Tibial nerve (tissue), 4 donors: ENCODE data around the gene SRXN1. TPM values are rescaled to one million over a fixed set of nuclear protein-coding genes. Genes with fewer than 3 reads are reported as not detected.
"Not testable (repeated sequence)": the region's sequence is repeated elsewhere in the genome, so short reads cannot be mapped to it uniquely, and the experiment has no call there.

ENCODE experiments used
- DNase-seq, 2 donors: peaks; one replicate each; pipeline ENCODE4 v3.0.0-alpha.2; 2019; ENCODE audit warnings: low spot score in 2 of 2
- H3K27ac ChIP-seq, 4 donors: fragments of 200-600 bp; sonication (generic) in 3 of 4; one replicate each; pipeline ENCODE4 v1.5.1; 2017 to 2019; ENCODE audit warnings: mild to moderate bottlenecking in 1 of 4
- H3K27me3 ChIP-seq, 2 donors: fragments of 200-600 bp; sonication (generic) in 1 of 2; one replicate each; pipeline versions ENCODE4 v1.5.1 to v1.6.0; 2017 to 2019
- H3K36me3 ChIP-seq, 3 donors: fragments of 200-600 bp; sonication (generic); one replicate each; pipeline ENCODE4 v1.5.1; 2018 to 2019
- H3K4me1 ChIP-seq, 4 donors: fragments of 200-600 bp; sonication (generic) in 3 of 4; one replicate each; pipeline ENCODE4 v1.5.1; 2017 to 2019
- H3K4me3 ChIP-seq, 4 donors: fragments of 200-600 bp; sonication (generic) in 3 of 4; one replicate each; pipeline ENCODE4 v1.5.1; 2017 to 2019; ENCODE audit warnings: mild to moderate bottlenecking in 1 of 4, moderate library complexity in 1 of 4
- H3K9me3 ChIP-seq, 4 donors: fragments of 200-600 bp; sonication (generic) in 3 of 4; one replicate each; pipeline ENCODE4 v1.5.1; 2017 to 2019
- CTCF ChIP-seq, 5 experiments: fragments of 200-600 bp in 3 of 5; fragments of 450-650 bp in 2 of 5; sonication (generic) in 3 of 5; IDR thresholded peaks; one replicate each; pipeline ENCODE4 v1.5.1; 2016 to 2019; ENCODE audit warnings: antibody characterized with exemption in 5 of 5, mild to moderate bottlenecking in 3 of 5, moderate library complexity in 2 of 5
- EP300 ChIP-seq, 2 donors: sonication (generic); formaldehyde crosslinking; IDR thresholded peaks; one replicate each; pipeline ENCODE4 v1.6.1; 2017; ENCODE audit warnings: antibody characterized with exemption in 2 of 2, mild to moderate bottlenecking in 1 of 2
- POLR2A ChIP-seq, 2 donors: fragments of 450-650 bp; IDR thresholded peaks; one replicate each; pipeline ENCODE4 v1.6.1; 2017; ENCODE audit warnings: antibody characterized with exemption in 2 of 2, mild to moderate bottlenecking in 2 of 2, moderate library complexity in 2 of 2
- WGBS, 2 donors: methylation state at CpG; one replicate each; pipeline ENCODE4 v1.1.5; 2018; 5-methylcytosine and 5-hydroxymethylcytosine counted together
- total RNA-seq, 4 donors: library from RNA; depleted of rRNA; stranded (reverse); fragments of >200 nt; gene quantifications; one replicate each; pipeline ENCODE4 v1.1.0, GENCODE V29; 2016

Gene SRXN1
- total RNA-seq, 4 donors from 2014 or later = 15.1 to 31.8 (median 19.5) TPM

- Histone ChIP-seq H3K9me3 (peaks cover 0 to 13% (median 0%) of the 10 kb centered on the region in 4 donors), H3K27me3 (no peaks in the 10 kb centered on the region), H3K4me3 (no peak overlapping the region), H3K4me1 (peaks cover 0 to 30% (median 10%) of the 10 kb centered on the region in 4 donors), H3K36me3 (peaks cover 2 to 45% (median 11%) of the 10 kb centered on the region in 3 donors), H3K27ac (peak overlapping the region in 1 of 4 donors; percentile 47)
- TF ChIP-seq EP300 (IDR thresholded peaks at IDR 0.05) (no peak), CTCF (IDR thresholded peaks at IDR 0.05) (no peak), POLR2A (IDR thresholded peaks at IDR 0.05) (no peak)
- no peak for DNase-seq
- 48 to 62% methylated on average over 10 of the region's 10 CpGs for WGBS, 2 donors
Measured at GRCh38 chr20:646107-646867, 6.7 kb downstream of the SRXN1 start.

GRCh38 chr20:645318-646106 lies 7.5 kb downstream of the SRXN1 start:
- H3K9me3 ChIP-seq = peaks cover 0 to 13% (median 0%) of the 10 kb centered on the region in 4 donors
- peaks cover 0 to 26% (median 10%) of the 10 kb centered on the region in 4 donors for H3K4me1 ChIP-seq
- no peaks in the 10 kb centered on the region for H3K27me3 ChIP-seq
- 14 to 16% methylated on average over 20 of the region's 20 CpGs for WGBS, 2 donors
- DNase-seq = peak; percentile 29 to 38
- no peak overlapping the region for H3K4me3 ChIP-seq
- peak; percentile 87 to 96 (median 92) for TF ChIP-seq CTCF (IDR thresholded peaks at IDR 0.05)
- TF ChIP-seq POLR2A (IDR thresholded peaks at IDR 0.05) = no peak
- H3K27ac ChIP-seq = peak overlapping the region in 2 of 4 donors; percentile 23 to 47
- H3K36me3 ChIP-seq = peaks cover 2 to 38% (median 11%) of the 10 kb centered on the region in 3 donors

- peaks cover 0 to 26% (median 10%) of the 10 kb centered on the region in 4 donors for H3K4me1 ChIP-seq
- H3K36me3 ChIP-seq = peaks cover 1 to 30% (median 11%) of the 10 kb centered on the region in 3 donors
- H3K27me3 ChIP-seq = no peaks in the 10 kb centered on the region
- no peak for TF ChIP-seq EP300 (IDR thresholded peaks at IDR 0.05)
- no peak for TF ChIP-seq CTCF (IDR thresholded peaks at IDR 0.05)
- no peak for TF ChIP-seq POLR2A (IDR thresholded peaks at IDR 0.05)
- H3K9me3 ChIP-seq = peaks cover 0 to 13% (median 0%) of the 10 kb centered on the region in 4 donors
- H3K27ac ChIP-seq = peak overlapping the region in 2 of 4 donors; percentile 23 to 47
- WGBS, 2 donors = 52 to 58% methylated on average over 11 of the region's 11 CpGs
- no peak for DNase-seq
- no peak overlapping the region for H3K4me3 ChIP-seq
Measured at GRCh38 chr20:644692-645317, 8.2 kb downstream of the SRXN1 start.

GRCh38 chr20:642398-643174 lies 10.4 kb downstream of the SRXN1 start:
- no peak for DNase-seq
- peaks cover 0 to 26% (median 10%) of the 10 kb centered on the region in 4 donors for H3K4me1 ChIP-seq
- H3K9me3 ChIP-seq = peaks cover 0 to 1% (median 0%) of the 10 kb centered on the region in 4 donors
- no peak for TF ChIP-seq CTCF (IDR thresholded peaks at IDR 0.05)
- TF ChIP-seq EP300 (IDR thresholded peaks at IDR 0.05) = no peak
- TF ChIP-seq POLR2A (IDR thresholded peaks at IDR 0.05) = no peak
- H3K27ac ChIP-seq = peak overlapping the region; percentile 32 to 89 (median 73)
- H3K27me3 ChIP-seq = no peaks in the 10 kb centered on the region
- peak overlapping the region; percentile 8 to 50 (median 34) for H3K4me3 ChIP-seq
- 3 to 8% methylated on average over 20 to 38 of the region's 57 CpGs for WGBS, 2 donors
- peaks cover 0 to 8% (median 0%) of the 10 kb centered on the region in 3 donors for H3K36me3 ChIP-seq

- H3K36me3 ChIP-seq = not testable (repeated sequence)
- no CpG with 5 or more reads among the region's 13 CpGs for WGBS, 2 donors
Measured at GRCh38 chr20:642013-642397, 11.0 kb downstream of the SRXN1 start.

More at GRCh38 chr20:642013-642397, 11.0 kb downstream of the SRXN1 start:
- H3K27me3 ChIP-seq, H3K9me3 ChIP-seq, DNase-seq: not testable (repeated sequence)
- peak overlapping the region; percentile 32 to 89 (median 73) for H3K27ac ChIP-seq
- H3K4me1 ChIP-seq = peaks cover 0 to 26% (median 10%) of the 10 kb centered on the region in 4 donors
- peak overlapping the region; percentile 8 to 50 (median 34) for H3K4me3 ChIP-seq
